Activated CD4-positive, CD25-positive, alpha-beta regulatory T cell treated with anti-CD3 and anti-CD28 coated beads, Interleukin-2, amount 50 U/mL, for 72 hours (primary cell): Measurements from ENCODE around the gene POLR3GL.

Experiments
- DNase-seq: peaks from one replicate; pipeline ENCODE4 v3.0.0; 2021

The POLR3GL gene

GRCh38 chr1:145993618-145994390 is 29.3 kb downstream of the POLR3GL start:
- DNase-seq, result no peak

DNA sequence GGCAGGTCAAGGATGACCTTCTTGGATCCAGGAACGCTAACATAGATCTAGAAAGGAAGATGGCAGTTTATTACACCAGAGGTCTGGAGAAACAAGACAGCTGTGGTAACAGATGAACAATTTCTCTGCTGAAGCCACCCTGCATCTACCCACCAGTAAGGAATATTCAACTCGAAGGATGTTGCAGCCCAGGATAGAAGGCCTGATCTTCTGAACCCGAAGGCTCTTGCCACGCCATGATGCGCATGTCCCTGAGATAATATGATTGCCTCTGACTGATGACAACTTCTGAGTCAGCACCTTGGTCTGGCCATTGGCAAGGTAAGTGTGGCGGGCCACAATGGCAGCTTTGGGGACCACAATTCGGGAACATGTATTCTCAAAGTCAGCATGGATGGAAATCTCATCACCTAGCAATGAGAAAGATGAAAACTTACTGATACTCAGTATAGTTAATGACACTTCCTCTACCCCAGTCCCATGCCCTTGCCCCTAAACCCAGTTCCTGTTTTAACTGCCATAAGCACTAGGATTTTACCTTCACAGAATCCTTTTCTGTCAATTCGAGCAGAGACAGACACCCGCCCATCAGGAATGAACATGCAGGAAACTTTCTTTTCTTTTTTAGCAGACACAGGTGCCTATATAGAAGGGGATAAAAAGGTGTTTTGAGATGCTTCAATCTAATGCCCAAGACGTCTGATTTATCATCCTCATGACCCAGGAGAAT is 30.1 kb downstream of the POLR3GL start:
- DNase-seq, result peak; percentile 46

GRCh38 chr1:145995148-145995881 is 30.8 kb downstream of the POLR3GL start:
- no peak for DNase-seq

DNA sequence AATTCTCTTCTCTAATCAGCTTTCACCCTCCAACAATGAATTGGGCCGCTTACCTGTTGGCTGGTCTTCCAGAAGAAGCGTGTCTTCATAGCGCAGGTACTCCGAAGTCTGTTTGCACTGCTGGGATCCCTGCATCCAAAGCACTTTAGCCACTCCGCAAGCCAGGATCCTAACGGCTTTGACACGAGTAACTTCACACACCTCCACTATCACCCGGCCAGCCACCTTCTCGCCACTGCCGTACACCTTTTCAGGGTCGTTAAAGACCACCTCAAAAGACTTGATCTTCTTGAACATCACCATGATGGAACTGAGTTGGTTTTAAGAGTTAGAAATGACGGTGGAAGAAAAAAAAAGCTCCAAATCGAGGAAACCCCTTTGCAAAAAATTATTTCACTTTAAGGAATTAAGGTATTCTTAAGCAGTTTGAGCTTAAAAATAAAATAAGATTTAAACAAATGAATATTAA is 31.5 kb downstream of the POLR3GL start:
- no peak for DNase-seq

DNA sequence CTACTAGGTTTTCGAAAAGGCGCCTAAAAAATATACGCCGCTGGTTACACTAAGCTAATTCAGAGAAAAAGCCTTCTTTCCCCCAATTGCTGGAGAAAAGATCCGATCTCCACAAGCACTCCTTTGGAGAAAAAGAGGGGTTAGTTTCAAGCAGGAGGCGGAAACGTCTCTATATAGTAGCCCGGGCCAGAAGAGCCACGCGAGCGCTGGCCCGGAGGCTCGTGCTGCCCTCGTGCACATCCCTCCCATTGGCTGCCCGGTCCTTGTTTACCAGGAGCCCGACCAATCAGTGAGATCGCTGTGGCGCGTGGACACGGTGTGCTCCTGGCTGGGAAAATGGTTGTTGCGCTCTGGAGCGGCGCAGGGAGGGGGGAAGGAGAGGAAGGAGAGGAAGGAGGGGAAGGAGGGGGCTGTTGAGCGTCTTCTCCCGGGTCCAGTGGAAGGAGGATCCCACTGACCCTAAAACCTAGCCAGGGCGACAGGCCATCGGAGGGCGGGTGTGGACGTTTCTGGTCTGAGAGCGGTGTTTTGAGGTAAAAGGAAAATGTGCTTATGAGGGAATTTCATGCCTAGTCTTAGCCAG is 32.0 kb downstream of the POLR3GL start, which contains the start of gene TXNIP:
TSS of gene TXNIP (minus strand) at position 147 of the 583 bp plus-strand sequence. CDS start 313 bp downstream, outside the sequence.
- DNase-seq, result peak; percentile 89

DNA sequence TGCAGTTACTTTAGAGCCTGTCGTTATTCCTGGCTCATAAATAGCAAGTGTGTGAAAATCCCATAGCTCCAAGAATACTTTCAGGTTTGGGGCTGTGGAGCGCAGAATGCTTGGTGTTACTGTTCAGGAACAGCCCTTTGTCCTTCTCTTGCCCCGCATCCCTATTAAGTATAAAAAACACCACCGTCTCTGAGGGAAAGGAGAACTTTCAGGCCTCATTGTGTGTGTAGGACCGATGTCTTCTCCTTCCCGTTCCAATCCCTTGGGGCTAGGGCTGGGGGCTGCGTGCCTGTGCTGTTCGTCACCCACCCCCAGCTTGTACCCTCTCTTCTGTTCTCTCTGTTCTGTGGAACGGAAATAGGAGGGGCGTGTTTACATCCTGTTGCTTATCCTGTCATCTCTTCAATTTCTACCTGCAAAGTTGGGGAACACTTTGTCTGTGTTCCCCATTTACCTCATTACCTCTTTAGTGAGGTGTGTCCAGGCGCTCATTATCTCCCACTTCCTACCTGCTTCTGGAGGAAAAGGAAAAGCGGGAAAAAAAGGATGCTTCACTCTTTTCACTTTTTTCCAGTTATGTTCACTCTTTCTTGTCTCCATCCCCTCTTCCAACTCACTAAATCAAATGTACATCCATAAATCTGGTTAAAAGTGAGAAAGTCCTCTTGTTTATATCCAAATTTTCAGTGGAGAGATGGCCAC is 32.7 kb downstream of the POLR3GL start:
- DNase-seq, result peak; percentile 55

DNA sequence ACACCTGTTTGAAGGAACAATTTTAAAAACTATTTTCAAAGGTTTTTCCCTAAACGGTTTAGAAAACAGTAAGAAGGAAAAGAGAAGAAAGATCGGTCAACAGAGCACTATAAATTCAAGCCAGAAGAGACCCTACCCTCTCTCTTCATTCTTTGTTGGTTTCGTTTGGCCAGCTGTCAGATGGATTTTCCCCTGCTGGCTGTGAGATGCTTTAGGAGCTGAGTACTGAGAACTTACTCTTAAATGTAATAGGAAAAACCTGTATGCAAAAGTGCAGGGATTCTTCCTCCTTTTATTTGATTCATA is 33.2 kb downstream of the POLR3GL start:
- DNase-seq, result no peak

GRCh38 chr1:145999321-146000024 is 35.0 kb downstream of the POLR3GL start:
- no peak for DNase-seq

- DNase-seq, result no peak
Measured at GRCh38 chr1:146001709-146002108, 37.2 kb downstream of the POLR3GL start.

DNA sequence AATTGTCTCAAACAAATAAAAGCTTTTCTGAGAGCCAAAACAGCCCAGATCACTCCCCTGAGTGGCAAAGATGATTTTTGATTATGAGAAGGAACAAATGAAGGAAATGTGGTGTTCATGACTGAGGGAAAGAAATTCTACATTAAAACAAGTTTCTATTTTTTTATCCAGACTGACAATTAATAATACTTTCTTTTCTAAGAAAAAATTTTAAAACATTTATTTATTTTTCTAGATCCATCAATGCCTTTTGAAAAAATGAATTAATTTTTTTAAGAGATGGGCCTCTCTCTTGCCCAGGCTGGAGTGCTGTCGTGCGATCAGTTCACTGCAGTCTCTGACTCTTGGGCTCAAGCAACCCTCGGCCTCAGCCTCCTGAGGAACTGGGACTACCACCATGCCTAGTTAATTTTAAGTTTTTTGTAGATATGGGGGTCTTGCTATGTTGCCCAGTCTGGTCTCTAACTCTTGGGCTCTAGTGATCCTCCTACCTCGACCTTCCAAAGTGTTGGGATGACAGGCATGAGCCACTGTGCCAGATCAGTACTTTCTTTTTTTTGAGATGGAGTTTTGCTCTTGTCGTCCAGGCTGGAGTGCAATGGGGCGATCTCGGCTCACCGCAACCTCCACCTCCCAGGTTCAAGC is 43.1 kb downstream of the POLR3GL start:
- no peak for DNase-seq

- no peak for DNase-seq
Measured at GRCh38 chr1:146010126-146010738, 45.7 kb downstream of the POLR3GL start.

GRCh38 chr1:146012703-146013558 is 48.4 kb downstream of the POLR3GL start:
- no peak for DNase-seq

DNA sequence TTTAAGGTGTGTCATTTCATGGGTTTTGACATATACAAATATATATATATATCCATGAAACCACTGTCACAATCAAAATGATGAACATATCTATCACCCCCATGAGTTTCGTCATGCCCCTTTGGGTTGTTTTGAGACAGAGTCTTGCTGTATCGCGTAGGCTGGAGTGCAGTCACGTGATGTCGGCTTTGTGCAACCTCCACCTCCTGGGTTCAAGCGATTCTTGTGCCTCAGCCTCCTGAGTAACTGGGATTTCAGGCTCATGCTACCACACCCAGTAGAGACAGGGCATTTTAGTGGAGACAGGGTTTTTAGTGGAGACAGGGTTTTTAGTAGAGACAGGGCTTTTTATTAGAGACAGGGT is 49.1 kb downstream of the POLR3GL start:
- no peak for DNase-seq

DNA sequence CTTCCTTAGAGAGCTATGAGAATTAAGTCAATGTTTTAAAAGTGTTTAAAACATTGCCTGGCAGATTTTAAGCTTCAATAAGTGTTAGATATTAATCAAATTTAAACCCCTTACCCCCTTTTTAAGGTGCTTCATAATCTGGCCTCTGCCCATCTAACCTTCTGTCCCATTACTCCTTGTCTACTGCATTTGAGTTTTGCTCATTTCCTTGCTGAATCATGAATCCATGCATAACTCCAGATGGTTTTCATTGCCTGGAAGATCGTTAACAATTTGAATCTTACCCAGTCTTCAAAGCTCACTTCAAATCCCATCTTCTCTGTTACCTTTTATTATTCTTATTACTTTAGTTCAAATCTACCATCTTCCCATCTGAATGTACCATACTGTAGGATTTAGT is 52.4 kb downstream of the POLR3GL start:
- no peak for DNase-seq

DNA sequence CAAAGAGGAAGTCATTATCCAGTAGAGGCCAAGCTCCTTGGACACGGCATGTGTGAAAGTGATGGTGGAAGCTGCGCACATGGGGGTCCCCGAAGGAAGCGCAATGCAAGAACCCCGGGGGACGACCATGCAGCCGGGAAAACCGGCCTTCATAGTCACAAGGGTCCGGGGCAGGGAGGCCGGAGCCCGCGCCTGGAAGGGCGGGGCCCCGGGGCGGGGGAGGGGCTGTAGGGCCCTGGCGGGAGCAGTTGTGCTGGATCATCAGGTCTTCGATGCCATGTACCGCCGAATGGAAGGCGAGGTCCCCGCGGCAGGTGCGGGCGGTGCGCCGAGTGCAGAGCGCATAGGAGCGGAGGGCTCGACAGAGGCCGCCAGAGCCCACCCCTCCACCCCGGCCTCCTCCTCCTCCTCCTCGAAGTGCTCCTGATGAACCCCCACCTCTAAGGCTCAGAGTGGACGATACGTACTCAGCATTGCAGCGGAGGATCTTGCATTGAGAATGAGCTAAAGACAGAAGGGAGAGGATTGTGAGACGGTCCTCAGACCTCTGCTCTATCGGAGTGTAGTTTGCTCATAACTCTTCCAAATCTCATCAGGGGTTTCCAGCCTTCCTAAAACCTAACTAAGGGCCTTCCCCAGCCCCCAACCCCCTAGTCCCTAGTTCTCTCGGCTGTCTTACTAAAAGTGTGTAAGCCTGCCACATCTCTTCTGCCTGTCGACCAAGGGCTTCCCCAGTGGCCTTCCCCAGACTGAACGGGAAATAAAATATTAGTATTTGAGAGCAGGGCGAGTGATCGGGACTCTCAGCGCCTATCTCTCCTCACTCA is 55.0 kb downstream of the POLR3GL start:
- DNase-seq, result no peak

GRCh38 chr1:146020058-146021049 is 55.9 kb downstream of the POLR3GL start:
- DNase-seq, result no peak

DNA sequence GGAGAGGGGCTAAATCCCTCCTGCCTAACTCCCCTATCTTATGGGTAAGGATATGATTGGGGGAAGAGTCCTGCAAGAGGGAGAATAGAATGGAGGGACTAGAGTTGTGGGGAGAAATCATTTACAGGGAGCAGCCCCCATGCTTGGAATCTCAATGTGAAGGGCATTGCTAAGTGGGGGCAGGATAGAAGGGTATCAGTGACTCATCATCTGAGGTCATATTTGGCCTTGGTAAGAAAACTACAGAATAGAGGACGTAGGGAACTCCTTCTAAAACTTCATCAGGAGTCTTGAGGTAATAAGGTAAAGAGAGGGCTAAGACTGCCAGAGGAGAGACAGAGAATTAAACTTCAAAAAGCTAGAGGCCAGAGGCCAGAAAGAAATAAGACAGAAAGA is 56.6 kb downstream of the POLR3GL start:
- DNase-seq, result no peak
